Skeletal muscle cell (primary cell): ENCODE results near the gene MYH15.
A peak's percentile ranks its signal among the peaks of the same experiment; 100 is the strongest.

Experiments used
- DNase-seq: peaks from one replicate; pipeline ENCODE4 v3.0.0-alpha.2; 2010; ENCODE audit warnings: low read depth
- H3K4me3 ChIP-seq: 2 replicates; pipeline ENCODE4 v1.5.1; 2011; ENCODE audit warnings: low read depth, mild to moderate bottlenecking, control low read depth, low read length, moderate library complexity

Gene MYH15

DNA sequence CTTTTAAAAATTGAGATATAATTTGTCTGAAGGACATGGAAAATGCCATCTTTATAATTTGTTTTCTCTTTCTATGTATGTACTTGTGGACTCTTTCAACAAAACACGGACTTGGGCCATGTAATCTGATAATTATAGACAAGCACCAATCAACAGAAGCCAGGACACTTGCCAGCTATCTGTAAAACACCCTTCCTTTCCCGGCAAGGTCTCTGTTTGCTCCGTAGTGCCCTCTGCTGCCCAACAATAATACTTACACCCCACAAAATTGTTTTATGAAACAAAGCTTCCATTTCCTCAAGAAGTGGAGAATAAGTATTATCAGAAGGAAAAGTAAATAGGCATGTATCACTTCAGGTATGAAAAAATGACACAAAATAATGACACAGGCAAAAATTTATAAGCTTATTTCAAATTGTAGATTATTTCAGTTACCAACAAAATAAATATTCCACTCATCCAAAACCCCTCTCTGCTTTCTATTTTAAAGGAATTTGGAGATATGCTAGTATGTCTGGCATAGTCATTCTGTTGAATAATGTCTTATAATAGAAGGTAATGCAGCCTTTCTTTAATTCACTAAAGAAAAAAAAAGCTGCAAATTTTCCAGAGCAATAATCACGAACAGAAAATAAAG, 32.8 kb downstream of the MYH15 start:
- H3K4me3 ChIP-seq: no peak overlapping the region
- DNase-seq: no peak

DNA sequence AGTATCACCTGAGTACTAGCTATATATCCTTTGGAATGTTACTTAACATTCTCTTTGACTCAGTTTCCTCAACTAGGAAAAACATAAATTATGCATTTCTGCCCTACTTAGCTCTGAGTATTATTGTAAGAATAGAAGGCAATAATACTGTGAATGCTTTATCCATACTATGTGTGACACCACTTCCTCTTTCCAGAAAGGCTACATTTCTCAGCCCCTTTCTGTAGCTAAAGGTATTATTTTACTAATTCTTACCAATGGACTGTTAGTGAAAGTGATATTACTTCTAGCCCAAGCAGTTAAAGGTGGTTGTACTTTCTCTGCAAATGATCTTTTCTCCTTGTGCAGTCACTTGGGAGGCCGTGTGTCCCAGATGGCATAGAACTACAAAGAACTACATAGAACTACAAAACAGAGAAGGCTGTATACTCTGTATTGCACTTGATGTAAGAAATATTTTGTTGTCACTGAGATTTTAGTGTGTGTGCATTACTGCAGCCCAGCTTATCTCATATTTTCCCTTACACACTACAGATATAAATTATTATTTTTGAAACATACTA, 35.1 kb downstream of the MYH15 start:
- H3K4me3 ChIP-seq: no peak overlapping the region
- no peak for DNase-seq

DNA sequence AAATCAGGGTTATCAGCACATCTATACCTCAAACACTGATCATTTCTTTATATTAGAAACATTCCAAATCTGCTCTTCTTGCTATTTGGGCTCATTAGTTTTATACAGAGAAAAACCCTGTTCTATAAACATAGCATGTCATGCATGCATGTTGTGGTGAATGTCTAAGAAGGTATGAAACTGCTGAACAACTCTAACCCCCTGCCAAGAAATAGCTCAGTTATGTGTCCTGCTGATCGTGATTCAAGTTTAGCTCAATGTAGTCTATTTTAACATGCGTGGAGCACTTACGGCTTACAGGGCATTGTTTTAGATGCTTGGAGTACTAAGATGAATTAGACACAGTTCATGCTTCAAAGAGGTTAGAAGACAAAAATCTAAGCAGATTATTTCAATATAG, 35.8 kb downstream of the MYH15 start:
- H3K4me3 ChIP-seq: no peak overlapping the region
- DNase-seq: peak; percentile 59

DNA sequence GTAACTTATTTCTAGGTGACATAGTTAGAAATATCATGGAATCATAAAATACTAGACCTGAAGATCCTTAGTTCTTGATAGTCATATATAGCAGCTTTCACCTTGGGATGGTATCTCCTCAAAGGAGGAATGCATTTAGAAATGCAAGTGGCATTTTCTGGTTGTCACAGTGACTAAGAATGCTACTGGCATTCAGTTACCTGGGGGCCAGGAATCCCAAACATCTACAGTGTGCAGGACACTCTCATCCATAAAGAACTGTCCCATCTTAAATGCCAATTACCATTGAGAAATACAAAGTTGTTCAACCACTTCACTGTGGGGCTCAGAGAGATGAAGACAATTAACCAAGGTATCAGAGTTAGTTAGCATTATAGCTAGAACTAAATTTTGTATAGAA, 36.7 kb downstream of the MYH15 start:
- H3K4me3 ChIP-seq: no peak overlapping the region
- no peak for DNase-seq

DNA sequence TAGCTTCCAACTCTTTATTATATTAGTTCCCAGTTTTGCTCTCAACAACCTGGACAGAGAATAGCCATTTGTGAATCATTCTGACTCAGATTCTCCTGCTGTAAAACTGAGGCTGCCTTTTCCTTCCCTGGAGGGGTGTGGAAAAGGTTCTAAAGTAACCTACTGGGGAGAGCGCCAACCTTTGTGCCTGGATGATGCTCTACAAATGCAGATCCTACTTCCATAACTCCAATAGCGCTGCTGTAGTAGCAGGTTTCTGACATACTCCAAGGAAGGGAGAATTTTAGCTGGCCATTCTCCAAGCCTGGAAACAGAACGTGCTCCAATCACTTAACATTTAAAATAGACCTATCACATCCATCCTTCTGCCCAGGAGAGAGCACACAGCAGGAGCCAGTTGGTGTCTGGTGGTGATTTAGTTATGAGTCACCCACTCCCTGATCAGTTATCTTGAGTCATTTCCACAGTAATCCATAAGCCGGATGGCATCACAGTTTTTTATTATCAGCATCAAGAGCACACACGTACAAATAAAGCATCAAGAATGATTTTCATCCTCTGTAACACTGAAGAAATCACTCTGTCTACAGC, 38.3 kb downstream of the MYH15 start:
- no peak overlapping the region for H3K4me3 ChIP-seq

DNA sequence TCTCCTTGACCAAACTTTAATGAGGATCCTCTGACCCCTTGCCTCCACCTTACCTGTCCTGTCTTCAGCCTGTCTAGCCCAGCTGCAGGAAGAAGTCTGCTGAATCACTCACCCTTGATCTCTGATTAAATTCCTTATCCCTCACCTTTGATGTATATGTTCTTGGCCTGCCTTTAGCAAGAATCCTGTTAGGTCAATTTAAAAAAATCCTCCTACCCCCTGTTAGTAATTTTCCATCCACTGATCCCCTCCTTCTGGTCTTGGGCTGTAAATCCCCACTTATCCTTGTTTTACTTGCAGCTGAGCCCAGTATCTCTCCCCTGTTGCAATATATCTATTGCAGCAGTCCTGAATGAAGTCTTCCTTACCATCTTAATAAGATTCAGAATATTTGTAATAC, 39.0 kb downstream of the MYH15 start:
- no peak overlapping the region for H3K4me3 ChIP-seq
- DNase-seq: no peak

More for the DNA sequence above, 38.3 kb downstream of the MYH15 start:
- DNase-seq: peak; percentile 87

DNA sequence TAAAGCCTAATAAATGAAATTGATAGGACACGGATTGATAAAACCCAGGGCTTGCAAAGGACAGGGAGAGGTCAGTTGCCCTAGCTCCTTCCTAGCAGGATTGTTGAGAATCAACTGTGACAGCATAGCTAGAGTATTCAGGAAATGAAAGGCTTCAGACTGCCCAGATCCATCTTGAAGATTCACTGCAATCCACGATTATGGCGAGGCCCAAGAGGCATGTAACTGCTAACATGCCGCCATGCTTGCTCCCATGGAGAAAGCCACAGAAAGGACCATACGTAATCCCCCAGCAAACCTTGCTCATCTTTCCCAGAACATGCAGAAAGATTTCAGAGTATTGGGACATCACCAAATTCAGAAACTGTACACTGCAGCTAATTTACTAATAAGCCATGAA, 41.3 kb downstream of the MYH15 start:
- no peak for DNase-seq
- H3K4me3 ChIP-seq: no peak overlapping the region

DNA sequence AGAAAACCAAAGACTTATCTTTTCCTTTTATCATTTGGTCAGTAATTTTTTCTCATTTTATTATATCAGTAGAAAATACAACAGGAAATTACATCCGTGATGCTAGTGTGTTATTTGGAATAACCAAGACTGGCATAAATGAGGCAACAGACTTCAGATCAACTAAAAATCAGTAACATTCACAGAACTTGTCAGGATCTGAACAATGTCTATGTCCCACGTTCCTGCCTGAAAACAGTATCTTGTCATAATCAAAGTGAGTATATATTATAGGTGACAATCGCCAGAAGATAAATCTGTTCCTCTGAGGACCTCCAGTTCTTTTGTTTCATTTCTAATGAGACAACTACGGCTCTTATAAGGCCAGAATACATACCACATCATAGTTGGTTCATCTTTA, 41.8 kb downstream of the MYH15 start:
- DNase-seq: no peak
- H3K4me3 ChIP-seq: no peak overlapping the region

DNA sequence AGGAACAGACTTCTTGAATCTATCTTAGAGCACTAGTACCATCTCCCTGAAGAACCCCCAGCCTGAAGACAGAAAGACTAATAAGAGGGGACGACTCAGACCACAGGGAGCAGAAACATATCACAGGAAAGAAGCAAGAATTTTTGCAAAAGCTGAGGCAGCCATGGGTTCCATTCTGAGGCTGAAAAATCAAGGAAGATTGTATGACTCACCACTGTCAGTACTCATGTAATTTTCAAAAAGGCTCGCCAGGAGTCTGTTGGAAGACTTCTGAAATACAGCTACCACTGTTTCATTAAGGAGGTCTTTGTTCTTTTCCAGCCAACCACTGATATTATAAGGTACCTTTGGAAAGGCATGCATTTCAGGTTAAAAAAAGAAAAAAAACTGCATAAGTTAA, 47.5 kb downstream of the MYH15 start:
- DNase-seq: no peak
- H3K4me3 ChIP-seq: no peak overlapping the region

DNA sequence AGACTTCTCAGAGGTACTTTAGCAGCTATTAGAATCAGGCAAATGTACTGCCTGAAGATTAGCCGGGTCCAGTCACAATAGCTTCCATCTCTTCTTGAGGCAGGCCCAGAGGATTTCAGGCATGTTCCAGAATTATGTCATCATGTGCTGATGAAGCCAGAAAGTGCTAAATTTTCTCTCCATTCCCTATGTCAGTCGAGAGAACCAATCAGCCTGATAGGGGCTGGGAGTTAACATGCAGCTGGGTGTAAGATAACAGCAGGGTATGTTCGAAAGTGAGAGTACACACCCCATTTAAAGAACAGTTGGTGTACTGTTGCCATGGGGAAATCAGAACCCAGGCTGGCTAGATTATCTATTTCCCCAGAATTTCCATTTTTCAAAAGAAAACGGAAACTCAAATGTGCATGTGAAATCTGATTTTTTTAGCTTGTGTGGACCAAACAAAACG, 48.7 kb downstream of the MYH15 start:
- peak; percentile 43 for DNase-seq

DNA sequence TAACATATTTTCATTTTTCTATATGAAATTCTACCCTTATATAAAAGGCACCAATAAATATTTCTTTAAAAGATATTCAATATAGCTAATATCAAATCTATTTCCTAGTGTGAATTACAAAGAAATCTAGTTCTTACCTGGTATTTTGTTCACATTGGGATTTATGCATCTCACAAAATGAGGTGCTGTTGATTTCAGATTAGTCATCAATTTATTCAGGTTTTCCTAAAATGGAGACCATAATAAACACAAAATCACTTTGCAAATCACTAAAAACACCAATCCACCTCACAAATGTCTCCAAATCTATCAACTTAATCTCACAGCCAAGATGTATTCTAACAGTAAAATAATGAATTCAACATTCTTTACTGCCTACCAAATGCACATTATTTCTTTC, 51.2 kb downstream of the MYH15 start:
- no peak for DNase-seq
- H3K4me3 ChIP-seq: no peak overlapping the region

More for the DNA sequence above, 48.7 kb downstream of the MYH15 start:
- H3K4me3 ChIP-seq: no peak overlapping the region

DNA sequence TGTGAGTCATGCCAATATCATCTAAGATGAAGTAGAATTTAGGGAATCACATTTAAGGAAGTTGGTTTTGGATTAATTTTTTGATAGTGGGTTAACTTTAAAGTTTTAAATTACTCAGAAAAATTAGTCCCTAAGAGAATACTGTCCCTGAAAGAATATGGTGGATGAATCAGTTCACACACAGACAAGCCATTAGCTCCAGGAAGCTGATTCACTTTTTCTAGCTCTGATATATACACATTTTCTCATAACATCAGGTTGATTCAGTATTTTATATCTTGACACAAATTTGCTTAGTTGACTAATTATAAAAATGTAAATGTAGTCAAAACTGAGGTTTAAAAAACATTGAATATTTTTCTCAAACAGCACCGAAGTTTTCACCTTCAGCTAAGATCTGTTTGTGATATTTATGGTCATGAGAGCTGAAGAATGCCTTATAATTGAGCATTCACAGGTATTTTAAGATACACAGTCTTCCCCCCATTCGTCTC, 55.1 kb downstream of the MYH15 start:
- no peak for DNase-seq
- no peak overlapping the region for H3K4me3 ChIP-seq

DNA sequence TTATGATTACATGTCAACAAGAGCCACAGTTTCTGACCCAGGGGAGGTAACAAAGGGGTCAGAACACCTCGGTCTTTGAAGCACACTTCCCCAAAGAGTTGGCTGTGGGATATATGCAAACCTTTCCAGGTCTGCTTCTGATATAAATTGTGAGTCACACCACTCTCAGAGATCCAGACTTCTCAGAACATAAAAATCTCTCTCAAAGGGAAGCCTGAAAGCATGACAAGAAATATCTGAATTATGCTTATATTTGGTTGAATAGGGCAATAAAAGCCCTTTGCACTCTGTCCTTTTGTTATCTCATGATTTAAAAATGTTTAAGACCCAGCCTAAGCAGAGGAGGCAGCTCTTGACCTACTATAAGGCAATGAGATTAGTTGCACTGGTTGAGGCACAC, 56.8 kb downstream of the MYH15 start:
- DNase-seq: no peak

DNA sequence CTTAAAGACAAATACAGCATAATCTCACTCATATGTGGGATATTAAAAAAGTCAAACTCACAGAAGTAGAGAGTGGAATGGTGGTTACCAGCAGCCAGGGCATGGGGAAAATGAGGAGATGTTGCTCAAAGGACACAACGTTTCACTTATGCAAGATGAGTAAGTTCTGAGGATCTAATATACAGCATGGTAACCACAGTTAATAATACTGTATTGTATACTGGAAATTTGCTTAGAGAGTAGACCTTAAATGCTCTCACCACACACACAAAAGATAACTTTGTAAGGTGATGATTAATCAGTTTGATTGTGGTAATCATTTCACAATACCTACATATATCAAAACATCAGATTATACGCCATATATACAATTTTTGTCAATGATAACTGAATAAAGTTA, 60.0 kb downstream of the MYH15 start:
- no peak overlapping the region for H3K4me3 ChIP-seq
- no peak for DNase-seq

More for the DNA sequence above, 56.8 kb downstream of the MYH15 start:
- H3K4me3 ChIP-seq: no peak overlapping the region

DNA sequence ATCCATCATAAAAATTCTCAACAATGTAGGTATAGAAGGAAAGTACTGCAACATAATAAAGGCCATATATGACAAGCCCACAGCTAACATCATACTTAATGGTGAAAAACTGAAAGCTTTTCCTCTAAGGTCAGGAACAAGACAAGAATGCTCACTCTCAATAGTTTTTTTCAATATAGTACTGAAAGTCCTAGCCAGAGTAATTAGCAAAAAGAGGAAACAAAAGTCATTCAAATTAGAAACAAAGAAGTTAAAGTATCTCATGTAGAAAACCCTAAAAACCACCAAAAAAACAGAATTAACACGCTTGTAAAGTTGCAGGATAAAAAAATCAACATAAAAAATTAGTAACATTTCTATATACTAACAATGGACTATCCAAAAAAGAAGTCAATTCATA, 61.8 kb downstream of the MYH15 start:
- no peak overlapping the region for H3K4me3 ChIP-seq
- no peak for DNase-seq

DNA sequence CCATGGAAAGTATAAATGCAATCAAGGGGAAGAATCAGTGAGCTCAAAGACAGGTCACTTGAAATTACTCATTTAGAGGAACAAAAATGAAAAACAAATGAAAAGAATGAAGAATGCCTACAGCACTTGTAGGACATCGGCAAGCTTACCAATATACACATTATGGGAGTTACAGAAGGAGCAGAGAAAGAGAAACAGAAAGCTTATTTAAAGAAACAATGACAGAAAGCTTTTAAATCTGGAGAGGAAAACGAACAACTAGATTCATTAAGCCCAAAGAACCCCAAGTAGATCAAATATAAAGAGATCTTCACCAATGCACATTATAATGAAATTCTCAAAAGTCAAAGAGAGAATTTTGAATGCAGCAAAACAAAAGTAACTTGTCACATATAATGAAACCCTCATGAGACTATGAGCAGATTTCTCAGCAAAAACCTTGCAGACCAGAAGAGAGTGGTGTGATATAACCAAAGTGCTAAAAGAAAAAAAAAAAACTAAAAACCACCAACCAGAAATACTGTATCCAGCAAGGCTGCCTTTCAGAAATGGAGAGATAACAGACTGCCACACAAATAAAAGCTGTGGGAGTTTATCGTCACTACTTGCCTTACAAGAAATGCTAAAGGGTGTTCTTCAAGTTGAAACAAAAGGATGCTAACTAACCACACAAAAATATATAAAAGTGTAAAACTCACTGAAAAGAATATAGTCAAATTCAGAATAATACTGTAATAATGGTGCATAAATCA, 63.1 kb downstream of the MYH15 start:
- no peak overlapping the region for H3K4me3 ChIP-seq

DNA sequence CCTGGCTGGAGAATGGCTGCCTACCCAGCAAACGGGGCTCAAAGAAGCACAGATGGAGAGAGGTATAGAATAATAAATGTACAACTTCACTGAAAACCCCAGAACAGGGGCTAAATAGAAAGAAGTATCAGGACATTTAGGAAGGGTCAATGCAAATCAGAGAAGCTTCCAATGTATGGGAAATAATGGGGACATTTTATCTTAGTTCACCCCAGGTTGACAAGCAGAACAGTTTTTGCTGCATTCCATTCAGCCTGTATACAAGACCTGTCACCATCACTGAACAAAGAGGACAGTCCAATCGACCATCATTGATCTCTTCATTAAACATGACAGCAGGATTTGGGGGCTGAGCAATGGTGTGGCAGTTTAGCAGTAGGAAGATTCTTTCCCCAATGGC, 68.1 kb downstream of the MYH15 start:
- H3K4me3 ChIP-seq: no peak overlapping the region
- no peak for DNase-seq

More for the DNA sequence above, 63.1 kb downstream of the MYH15 start:
- DNase-seq: no peak

DNA sequence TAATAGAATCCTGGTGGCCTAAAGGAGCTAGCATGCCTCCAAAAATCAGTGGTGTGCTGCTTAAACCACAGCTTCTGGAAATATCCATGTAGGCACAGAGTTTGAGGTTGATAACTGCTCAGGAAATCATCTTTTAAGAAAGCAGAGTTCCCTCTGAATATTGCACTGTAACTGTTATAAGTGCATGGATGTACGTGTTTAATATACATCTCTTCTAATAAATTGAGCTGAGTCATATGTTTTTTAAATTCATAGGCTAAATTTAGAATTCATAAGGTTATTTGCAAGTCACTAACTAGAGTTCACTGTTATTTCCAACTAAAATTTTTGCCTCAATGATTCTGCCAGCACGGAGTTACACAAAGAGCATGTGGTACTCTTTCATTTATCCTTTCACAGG, 68.9 kb downstream of the MYH15 start:
- DNase-seq: no peak
- H3K4me3 ChIP-seq: no peak overlapping the region

DNA sequence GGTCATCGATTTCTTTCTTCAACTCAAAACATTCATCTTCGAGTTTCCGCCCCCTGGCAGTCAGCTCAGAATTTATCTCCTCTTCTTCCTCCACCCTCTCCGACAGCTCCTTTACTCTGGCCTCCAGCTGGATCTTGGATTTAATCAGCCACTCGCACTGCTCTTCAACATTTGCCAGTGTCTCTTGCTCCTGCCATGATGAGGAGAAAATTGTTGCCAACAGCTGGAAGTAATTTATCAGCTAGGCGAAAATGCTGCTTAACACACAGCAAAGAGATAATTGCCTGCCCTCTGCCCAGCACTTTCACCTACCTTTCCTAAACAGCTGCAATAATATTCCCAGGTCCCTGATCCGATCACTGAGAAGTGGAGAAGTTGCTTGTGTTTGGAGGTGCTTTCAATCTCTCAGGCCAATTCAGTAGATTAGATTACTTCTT, 69.3 kb downstream of the MYH15 start:
- no peak overlapping the region for H3K4me3 ChIP-seq
- DNase-seq: no peak

DNA sequence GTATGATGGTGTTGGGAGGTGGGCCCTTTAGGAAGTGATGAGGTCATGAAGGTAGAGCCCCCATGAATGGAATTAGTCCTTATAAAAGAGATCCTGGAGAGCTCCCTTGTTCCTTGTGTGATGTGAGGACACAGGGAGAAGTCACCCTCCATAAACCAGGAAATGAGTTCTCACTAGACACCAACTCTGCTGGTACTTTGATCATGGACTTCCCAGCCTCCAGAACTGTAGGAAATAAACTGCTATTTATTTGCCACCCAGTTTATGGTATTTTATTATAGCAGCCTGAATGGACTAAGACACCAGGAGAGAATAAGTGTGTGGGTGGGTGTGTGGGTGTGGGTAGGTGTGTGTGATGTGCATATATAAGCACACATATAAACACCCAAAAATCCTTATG, 71.9 kb downstream of the MYH15 start:
- no peak overlapping the region for H3K4me3 ChIP-seq
- no peak for DNase-seq
